ENCODE data around the gene SERPIND1.

DNA sequence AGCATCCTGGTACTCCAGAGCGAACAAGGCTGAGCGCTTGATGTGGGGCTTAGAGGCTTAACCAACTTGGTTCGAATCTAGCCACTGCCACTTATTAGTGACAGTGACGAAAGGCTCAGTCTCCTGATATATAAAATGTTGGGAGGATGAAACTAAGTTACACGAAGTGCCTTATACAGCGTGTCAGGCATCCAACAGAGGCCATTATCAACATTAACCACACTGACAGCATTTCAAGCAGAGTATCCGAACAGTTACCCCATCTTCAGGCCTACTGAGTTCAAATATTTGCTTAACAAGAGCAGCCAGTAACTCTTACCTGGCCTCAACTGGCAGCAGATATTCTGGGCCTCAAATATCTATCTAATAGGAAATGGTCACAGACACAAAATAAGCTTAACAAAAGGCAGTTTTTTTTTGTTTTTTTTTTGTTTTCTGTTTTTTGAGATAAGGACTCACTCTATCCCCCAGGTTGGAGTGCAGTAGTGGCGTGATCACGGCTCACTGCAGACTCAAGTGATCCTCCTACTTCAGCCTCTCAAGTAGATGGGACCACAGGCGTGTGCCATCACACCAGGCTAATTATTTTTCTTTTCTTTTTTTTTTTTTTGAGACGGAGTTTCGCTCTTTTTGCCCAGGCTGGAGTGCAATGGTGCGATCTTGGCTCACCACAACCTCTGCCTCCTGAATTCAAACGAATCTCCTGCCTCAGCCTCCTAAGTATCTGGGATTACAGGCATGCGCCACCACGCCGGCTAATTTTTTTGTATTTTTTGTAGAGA, 2.9 kb downstream of the SERPIND1 start:
- TF ChIP-seq, protein P1, sequence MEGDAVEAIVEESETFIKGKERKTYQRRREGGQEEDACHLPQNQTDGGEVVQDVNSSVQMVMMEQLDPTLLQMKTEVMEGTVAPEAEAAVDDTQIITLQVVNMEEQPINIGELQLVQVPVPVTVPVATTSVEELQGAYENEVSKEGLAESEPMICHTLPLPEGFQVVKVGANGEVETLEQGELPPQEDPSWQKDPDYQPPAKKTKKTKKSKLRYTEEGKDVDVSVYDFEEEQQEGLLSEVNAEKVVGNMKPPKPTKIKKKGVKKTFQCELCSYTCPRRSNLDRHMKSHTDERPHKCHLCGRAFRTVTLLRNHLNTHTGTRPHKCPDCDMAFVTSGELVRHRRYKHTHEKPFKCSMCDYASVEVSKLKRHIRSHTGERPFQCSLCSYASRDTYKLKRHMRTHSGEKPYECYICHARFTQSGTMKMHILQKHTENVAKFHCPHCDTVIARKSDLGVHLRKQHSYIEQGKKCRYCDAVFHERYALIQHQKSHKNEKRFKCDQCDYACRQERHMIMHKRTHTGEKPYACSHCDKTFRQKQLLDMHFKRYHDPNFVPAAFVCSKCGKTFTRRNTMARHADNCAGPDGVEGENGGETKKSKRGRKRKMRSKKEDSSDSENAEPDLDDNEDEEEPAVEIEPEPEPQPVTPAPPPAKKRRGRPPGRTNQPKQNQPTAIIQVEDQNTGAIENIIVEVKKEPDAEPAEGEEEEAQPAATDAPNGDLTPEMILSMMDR (IDR thresholded peaks at IDR 0.05), result no peak
- no peak for TF ChIP-seq POLR2A (IDR thresholded peaks at IDR 0.05)

All from thyroid gland (tissue), 4 donors.